Sigmoid colon (tissue), 7 donors: ENCODE data around the gene FPR2. TPM values are rescaled to one million over a fixed set of nuclear protein-coding genes. Genes with fewer than 3 reads are reported as not detected.

Source experiments
- DNase-seq: peaks from one replicate; pipeline ENCODE4 v3.0.0-alpha.2; 2019
- H3K27ac ChIP-seq, 4 donors: fragments of 200-600 bp; sonication (generic); one replicate each; pipeline ENCODE4 v1.5.1; 2016 to 2019; ENCODE audit warnings: mild to moderate bottlenecking in 1 of 4
- H3K27me3 ChIP-seq, 3 donors: fragments of 200-600 bp; sonication (generic); one replicate each; pipeline ENCODE4 v1.5.1; 2019; ENCODE audit warnings: mild to moderate bottlenecking in 1 of 3
- H3K36me3 ChIP-seq, 4 donors: fragments of 200-600 bp; sonication (generic); one replicate each; pipeline ENCODE4 v1.5.1; 2016 to 2019
- H3K4me1 ChIP-seq, 4 donors: fragments of 200-600 bp; sonication (generic); one replicate each; pipeline ENCODE4 v1.5.1; 2017 to 2019
- H3K4me3 ChIP-seq, 4 donors: fragments of 200-600 bp; sonication (generic); one replicate each; pipeline ENCODE4 v1.5.1; 2017 to 2019; ENCODE audit warnings: mild to moderate bottlenecking in 2 of 4, moderate library complexity in 1 of 4
- H3K9me3 ChIP-seq, 4 donors: fragments of 200-600 bp in 3 of 4; sonication (generic) in 3 of 4; one replicate each; pipeline versions ENCODE4 v1.5.1 to v1.6.1; 2013 to 2019
- CTCF ChIP-seq, 4 experiments: fragments of 450-650 bp in 3 of 4; fragments of 200-600 bp in 1 of 4; IDR thresholded peaks; one replicate each; pipeline ENCODE4 v1.5.1; 2016 to 2019; ENCODE audit warnings: antibody characterized with exemption in 4 of 4, mild to moderate bottlenecking in 3 of 4, moderate library complexity in 2 of 4
- EP300 ChIP-seq, 4 donors: sonication (generic); formaldehyde crosslinking; IDR thresholded peaks; one replicate each; pipeline ENCODE4 v1.6.1; 2017; ENCODE audit warnings: antibody characterized with exemption in 4 of 4
- POLR2A ChIP-seq, 2 donors: fragments of 450-650 bp; IDR thresholded peaks; one replicate each; pipeline ENCODE4 v1.6.1; 2016; ENCODE audit warnings: antibody characterized with exemption in 2 of 2, mild to moderate bottlenecking in 2 of 2, moderate library complexity in 2 of 2
- POLR2AphosphoS5 ChIP-seq, 4 donors: sonication (generic); formaldehyde crosslinking; IDR thresholded peaks; one replicate each; pipeline ENCODE4 v1.6.1; 2017; ENCODE audit warnings: antibody characterized with exemption in 4 of 4
- WGBS, 2 donors: extraction: QIAGEN DNeasy Blood & Tissue Kit; methylation state at CpG; one replicate each; pipeline ENCODE4 v1.1.7; 2013; 5-methylcytosine and 5-hydroxymethylcytosine counted together
- intact Hi-C: fragments of 100-400 bp; cut with DNase I; formaldehyde crosslinking; loops from one replicate; pipeline ENCODE4 v1.15.1; 2023
- polyA plus RNA-seq, 3 donors: library from polyadenylated mRNA; stranded (reverse); fragments of 200-250 nt; gene quantifications; one replicate each; pipeline ENCODE4 v1.2.3, GENCODE V29; 2013
- total RNA-seq, 4 donors: library from RNA; depleted of rRNA; stranded (reverse); fragments of >200 nt; gene quantifications; one replicate each; pipeline ENCODE4 v1.1.0, GENCODE V29; 2016
- donor health status: healthy with polysubstance abuse.
- donor health status: Bipolar disorder and iron deficiency.
- donor health status: healthy.

The FPR2 gene
- total and polyA plus RNA-seq, 7 donors: 0.36 to 3.7 (median 1.3) TPM; not detected in 1

GRCh38 chr19:51807111-51807701 lies 46.2 kb downstream of the FPR2 start:
- Histone ChIP-seq H3K27me3 (no peaks in the 10 kb centered on the region), H3K27ac (no peak overlapping the region), H3K4me3 (no peak overlapping the region), H3K4me1 (no peaks in the 10 kb centered on the region), H3K9me3 (no peaks in the 10 kb centered on the region), H3K36me3 (no peaks in the 10 kb centered on the region)
- 57 to 58% methylated on average over 6 of the region's 6 CpGs for WGBS, 2 donors
- no peak for DNase-seq
- TF ChIP-seq POLR2A (IDR thresholded peaks at IDR 0.05): no peak
- TF ChIP-seq POLR2AphosphoS5 (IDR thresholded peaks at IDR 0.05): no peak
- TF ChIP-seq EP300 (IDR thresholded peaks at IDR 0.05): no peak
- no peak for TF ChIP-seq CTCF (IDR thresholded peaks at IDR 0.05)
- intact Hi-C loops: no loop called here

- Histone ChIP-seq H3K36me3 (no peaks in the 10 kb centered on the region), H3K4me3 (no peak overlapping the region), H3K9me3 (no peaks in the 10 kb centered on the region), H3K4me1 (no peaks in the 10 kb centered on the region), H3K27me3 (no peaks in the 10 kb centered on the region), H3K27ac (no peak overlapping the region)
- intact Hi-C loops: no loop called here
- 82 to 83% methylated on average over 2 of the region's 2 CpGs for WGBS, 2 donors
- TF ChIP-seq POLR2AphosphoS5 (IDR thresholded peaks at IDR 0.05) (no peak), POLR2A (IDR thresholded peaks at IDR 0.05) (no peak), CTCF (IDR thresholded peaks at IDR 0.05) (no peak), EP300 (IDR thresholded peaks at IDR 0.05) (no peak)
- DNase-seq: no peak
These were observed 46.9 kb downstream of the FPR2 start for GRCh38 chr19:51807925-51808324.

- Histone ChIP-seq H3K36me3 (no peaks in the 10 kb centered on the region), H3K4me3 (no peak overlapping the region), H3K4me1 (no peaks in the 10 kb centered on the region), H3K9me3 (no peaks in the 10 kb centered on the region), H3K27me3 (no peaks in the 10 kb centered on the region), H3K27ac (no peak overlapping the region)
- no peak for DNase-seq
- intact Hi-C loops: no loop called here
- 75 to 83% methylated on average over 8 of the region's 8 CpGs for WGBS, 2 donors
- TF ChIP-seq POLR2A (IDR thresholded peaks at IDR 0.05) (no peak), EP300 (IDR thresholded peaks at IDR 0.05) (no peak), POLR2AphosphoS5 (IDR thresholded peaks at IDR 0.05) (no peak), CTCF (IDR thresholded peaks at IDR 0.05) (no peak)
These were observed 47.5 kb downstream of the FPR2 start for GRCh38 chr19:51808333-51808986.

- TF ChIP-seq CTCF (IDR thresholded peaks at IDR 0.05): no peak
- no peak for TF ChIP-seq POLR2AphosphoS5 (IDR thresholded peaks at IDR 0.05)
- no peak for TF ChIP-seq POLR2A (IDR thresholded peaks at IDR 0.05)
- TF ChIP-seq EP300 (IDR thresholded peaks at IDR 0.05): no peak
- Histone ChIP-seq H3K9me3 (no peaks in the 10 kb centered on the region), H3K36me3 (no peaks in the 10 kb centered on the region), H3K27ac (no peak overlapping the region), H3K4me1 (no peaks in the 10 kb centered on the region), H3K27me3 (no peaks in the 10 kb centered on the region), H3K4me3 (no peak overlapping the region)
- intact Hi-C loops: no loop called here
- 56 to 71% methylated on average over 4 of the region's 4 CpGs for WGBS, 2 donors
- DNase-seq: no peak
These were observed 48.8 kb downstream of the FPR2 start for GRCh38 chr19:51809787-51810186.
